ENCODE data around the gene OR8B2.

DNA sequence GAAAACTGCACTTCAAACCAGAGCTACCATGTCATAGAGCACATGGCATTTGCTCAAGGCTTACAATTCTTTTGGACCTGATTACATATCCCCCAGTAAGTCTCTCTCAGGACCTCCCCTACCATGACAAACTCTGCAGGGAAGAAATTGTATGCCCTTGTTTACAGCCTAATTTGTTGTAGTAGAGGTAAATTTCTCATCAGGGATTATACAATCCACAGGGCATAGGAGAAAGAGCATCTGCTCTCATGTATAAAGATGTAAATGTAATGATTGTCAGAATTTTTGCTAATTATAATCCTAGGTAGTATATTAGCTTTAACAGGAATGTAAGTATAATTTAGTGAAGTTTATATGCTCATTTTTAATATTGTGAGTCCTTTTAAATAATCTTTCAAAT is 14.6 kb upstream of the OR8B2 start, which contains the start of gene OR8B3:
- TF ChIP-seq, protein P1, sequence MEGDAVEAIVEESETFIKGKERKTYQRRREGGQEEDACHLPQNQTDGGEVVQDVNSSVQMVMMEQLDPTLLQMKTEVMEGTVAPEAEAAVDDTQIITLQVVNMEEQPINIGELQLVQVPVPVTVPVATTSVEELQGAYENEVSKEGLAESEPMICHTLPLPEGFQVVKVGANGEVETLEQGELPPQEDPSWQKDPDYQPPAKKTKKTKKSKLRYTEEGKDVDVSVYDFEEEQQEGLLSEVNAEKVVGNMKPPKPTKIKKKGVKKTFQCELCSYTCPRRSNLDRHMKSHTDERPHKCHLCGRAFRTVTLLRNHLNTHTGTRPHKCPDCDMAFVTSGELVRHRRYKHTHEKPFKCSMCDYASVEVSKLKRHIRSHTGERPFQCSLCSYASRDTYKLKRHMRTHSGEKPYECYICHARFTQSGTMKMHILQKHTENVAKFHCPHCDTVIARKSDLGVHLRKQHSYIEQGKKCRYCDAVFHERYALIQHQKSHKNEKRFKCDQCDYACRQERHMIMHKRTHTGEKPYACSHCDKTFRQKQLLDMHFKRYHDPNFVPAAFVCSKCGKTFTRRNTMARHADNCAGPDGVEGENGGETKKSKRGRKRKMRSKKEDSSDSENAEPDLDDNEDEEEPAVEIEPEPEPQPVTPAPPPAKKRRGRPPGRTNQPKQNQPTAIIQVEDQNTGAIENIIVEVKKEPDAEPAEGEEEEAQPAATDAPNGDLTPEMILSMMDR (conservative IDR thresholded peaks at IDR 0.05; ENCODE audit: low read depth, low read length): no peak
- TF ChIP-seq EZH2 (IDR thresholded peaks at IDR 0.05; ENCODE audit: low read length, unreplicated experiment) (no peak), EZH2phosphoT487 (IDR thresholded peaks at IDR 0.05; ENCODE audit: borderline replicate concordance, low read length) (no peak)
